H1 (cell line): ENCODE data around the gene ITSN1. TPM values are rescaled to one million over a fixed set of nuclear protein-coding genes. Genes with fewer than 3 reads are reported as not detected.
A peak's percentile ranks its signal among the peaks of the same experiment; 100 is the strongest.

ENCODE experiments used
- CTCF ChIA-PET: fragments of 300-600 bp; sonication (Branson Sonifier 250); formaldehyde crosslinking; loops from one replicate; lab custom pipeline; 2021; ENCODE audit not compliant: partially characterized antibody; lab: Charles Lee
- POLR2A ChIA-PET: fragments of 300-600 bp; sonication (Branson Sonifier 250); formaldehyde crosslinking; loops from one replicate; lab custom pipeline; 2021; ENCODE audit warnings: inconsistent platforms; ENCODE audit not compliant: partially characterized antibody; lab: Charles Lee
- DNase-seq, 2 experiments: peaks; one replicate each; pipeline versions ENCODE4 v3.0.0 to v3.0.0-alpha.2; 2010 to 2022; ENCODE audit warnings: low spot score in 2 of 2, low read depth in 1 of 2, mixed read lengths in 1 of 2
- FAIRE-seq: peaks from 2 replicates; lab custom pipeline; 2011; peaks lifted over from hg19 to GRCh38; lab: Jason Lieb, UNC
- H2AFZ ChIP-seq: 2 replicates; pipeline ENCODE4 v1.8.1; 2012; ENCODE audit warnings: low read length, inconsistent platforms
- H2AK5ac ChIP-seq: 2 replicates; pipeline ENCODE4 v1.6.1; 2013; ENCODE audit warnings: low read depth, low read length
- H2BK120ac ChIP-seq: replicated peaks from 2 replicates; pipeline ENCODE3; 2013; ENCODE audit warnings: low read depth, low read length, inconsistent platforms
- H2BK12ac ChIP-seq: 2 replicates; pipeline ENCODE4 v1.6.1; 2013; ENCODE audit warnings: low read depth, low read length
- H2BK15ac ChIP-seq: 2 replicates; pipeline ENCODE4 v1.6.1; 2013; ENCODE audit warnings: low read length
- H2BK20ac ChIP-seq: 2 replicates; pipeline ENCODE4 v1.6.1; 2013; ENCODE audit warnings: low read length
- H2BK5ac ChIP-seq: 2 replicates; pipeline ENCODE4 v1.6.1; 2013; ENCODE audit warnings: low read depth, low read length
- H3K14ac ChIP-seq: 2 replicates; pipeline ENCODE4 v1.6.1; 2013; ENCODE audit warnings: inconsistent platforms; ENCODE audit not compliant: insufficient read length
- H3K18ac ChIP-seq: 2 replicates; pipeline ENCODE4 v1.6.1; 2013; ENCODE audit warnings: low read length; ENCODE audit errors: extremely low read depth
- H3K23ac ChIP-seq: 2 replicates; pipeline ENCODE4 v1.6.1; 2013; ENCODE audit warnings: inconsistent platforms; ENCODE audit not compliant: insufficient read length
- H3K23me2 ChIP-seq: 2 replicates; pipeline ENCODE4 v1.6.1; 2013; ENCODE audit warnings: low read depth, low read length
- H3K27ac ChIP-seq: 2 replicates; pipeline ENCODE4 v1.6.1; 2011; ENCODE audit warnings: low read depth, low read length, inconsistent platforms
- H3K27me3 ChIP-seq, 4 experiments: replicated peaks in 1 of 4; 1 replicate in 1 of 4; 2 replicates in 3 of 4; pipeline versions ENCODE4 v1.6.1 to v1.8.1; 2011 to 2013; ENCODE audit warnings: low read length in 3 of 4, mild to moderate bottlenecking in 3 of 4, inconsistent platforms in 2 of 4, mixed read lengths in 2 of 4, moderate library complexity in 1 of 4; ENCODE audit not compliant: control insufficient read depth in 3 of 4, insufficient read depth in 3 of 4; ENCODE audit errors: extremely low read depth in 1 of 4
- H3K36me3 ChIP-seq, 4 experiments: 2 replicates each; pipeline versions ENCODE4 v1.6.1 to v1.8.1; 2011 to 2013; ENCODE audit warnings: mild to moderate bottlenecking in 4 of 4, low read length in 3 of 4, moderate library complexity in 2 of 4, control low read depth in 1 of 4, inconsistent platforms in 1 of 4; ENCODE audit not compliant: insufficient read depth in 4 of 4, control insufficient read depth in 2 of 4
- H3K4ac ChIP-seq: replicated peaks from 2 replicates; pipeline ENCODE3; 2013; ENCODE audit warnings: low read length, low read depth, mixed read lengths, inconsistent platforms; ENCODE audit not compliant: insufficient read length
- H3K4me1 ChIP-seq, 4 experiments: replicated peaks in 1 of 4; 1 replicate in 1 of 4; 2 replicates in 3 of 4; pipeline versions ENCODE4 v1.6.1 to v1.8.1; 2011 to 2013; ENCODE audit warnings: low read length in 3 of 4, inconsistent platforms in 2 of 4, mixed read lengths in 1 of 4; ENCODE audit not compliant: insufficient read depth in 4 of 4, control insufficient read depth in 3 of 4
- H3K4me2 ChIP-seq, 2 experiments: 2 replicates each; pipeline versions ENCODE4 v1.6.1 to v1.8.1; 2011 to 2013; ENCODE audit warnings: low read depth in 2 of 2, low read length in 2 of 2, control low read depth in 1 of 2, inconsistent platforms in 1 of 2, mild to moderate bottlenecking in 1 of 2; ENCODE audit not compliant: insufficient read depth in 1 of 2
- H3K4me3 ChIP-seq, 4 experiments: fragments of 200-600, 300-600 bp in 1 of 4; sonication (generic), shearing (Covaris generic), sonication (Bioruptor Twin) in 1 of 4; 2 replicates each; pipeline versions ENCODE4 v1.5.1 to v1.8.1; 2011 to 2016; ENCODE audit warnings: low read length in 4 of 4, low read depth in 3 of 4, control low read depth in 2 of 4, inconsistent platforms in 2 of 4, mild to moderate bottlenecking in 2 of 4, mixed read lengths in 1 of 4, moderate library complexity in 1 of 4; ENCODE audit not compliant: insufficient read depth in 2 of 4; ENCODE audit errors: extremely low read depth in 1 of 4
- H3K56ac ChIP-seq: replicated peaks from 2 replicates; pipeline ENCODE3; 2013; ENCODE audit warnings: low read depth, mild to moderate bottlenecking, mixed read lengths, low read length, inconsistent platforms; ENCODE audit not compliant: insufficient read length
- H3K79me1 ChIP-seq: 2 replicates; pipeline ENCODE4 v1.6.1; 2013; ENCODE audit warnings: low read depth, low read length, control low read depth
- H3K79me2 ChIP-seq, 2 experiments: 2 replicates each; pipeline versions ENCODE4 v1.6.1 to v1.8.1; 2012 to 2013; ENCODE audit warnings: low read length in 2 of 2, mild to moderate bottlenecking in 2 of 2, inconsistent platforms in 1 of 2; ENCODE audit not compliant: insufficient read depth in 2 of 2, control insufficient read depth in 1 of 2
- H3K9ac ChIP-seq, 4 experiments: replicated peaks in 1 of 4; 1 replicate in 1 of 4; 2 replicates in 3 of 4; pipeline versions ENCODE4 v1.6.1 to v1.8.1; 2011 to 2013; ENCODE audit warnings: low read depth in 3 of 4, low read length in 3 of 4, control low read depth in 2 of 4, mild to moderate bottlenecking in 2 of 4, moderate library complexity in 2 of 4, inconsistent platforms in 1 of 4; ENCODE audit errors: extremely low read depth in 1 of 4
- H3K9me3 ChIP-seq, 2 experiments: 2 replicates each; pipeline versions ENCODE4 v1.6.1 to v1.8.1; 2012 to 2013; ENCODE audit warnings: mild to moderate bottlenecking in 2 of 2, moderate library complexity in 2 of 2, control low read depth in 1 of 2, inconsistent platforms in 1 of 2, low read depth in 1 of 2, low read length in 1 of 2, mixed read lengths in 1 of 2; ENCODE audit not compliant: insufficient read depth in 2 of 2
- H4K20me1 ChIP-seq, 2 experiments: replicated peaks in 1 of 2; 2 replicates each; pipeline versions ENCODE3 to v1.8.1; 2011 to 2013; ENCODE audit warnings: inconsistent platforms in 2 of 2, low read length in 2 of 2, mild to moderate bottlenecking in 1 of 2; ENCODE audit not compliant: insufficient read depth in 2 of 2, control insufficient read depth in 1 of 2
- H4K5ac ChIP-seq: 2 replicates; pipeline ENCODE4 v1.6.1; 2013; ENCODE audit warnings: low read length, low read depth, mixed read lengths, inconsistent platforms; ENCODE audit not compliant: insufficient read length
- H4K8ac ChIP-seq: 2 replicates; pipeline ENCODE4 v1.8.0; 2013; ENCODE audit warnings: mild to moderate bottlenecking, moderate library complexity, low read length, inconsistent platforms; ENCODE audit not compliant: insufficient read depth; ENCODE audit errors: extremely low read depth
- H4K91ac ChIP-seq: replicated peaks from 2 replicates; pipeline ENCODE3; 2013; ENCODE audit warnings: low read length, mixed read lengths, inconsistent platforms; ENCODE audit not compliant: insufficient read length
- GABPA ChIP-seq: IDR thresholded peaks from 2 replicates; pipeline ENCODE4 v1.6.1; 2011; ENCODE audit warnings: mild to moderate bottlenecking, low read length, moderate library complexity, borderline replicate concordance; ENCODE audit not compliant: insufficient read depth
- SP1 ChIP-seq: IDR thresholded peaks from 2 replicates; pipeline ENCODE4 v1.6.1; 2011; ENCODE audit warnings: low read depth, low read length
- YY1 ChIP-seq: IDR thresholded peaks from 2 replicates; pipeline ENCODE4 v1.6.1; 2011; ENCODE audit warnings: low read depth, mild to moderate bottlenecking, low read length
- WGBS, 2 experiments: shearing (Covaris generic) in 1 of 2; methylation state at CpG; one replicate each; pipeline versions ENCODE4 v1.1.6 to v1.1.7; 2013 to 2015; ENCODE audit warnings: low lambda C conversion rate in 2 of 2, mixed read lengths in 2 of 2, inconsistent platforms in 1 of 2, low coverage in 1 of 2, missing lambda C conversion rate in 1 of 2; ENCODE audit not compliant: insufficient replicate concordance in 2 of 2, insufficient coverage in 1 of 2, insufficient read length in 1 of 2; ENCODE audit errors: extremely low coverage in 1 of 2, missing lambda C conversion rate in 1 of 2; 5-methylcytosine and 5-hydroxymethylcytosine counted together
- polyA plus RNA-seq, 7 experiments: library from polyadenylated mRNA; depleted of rRNA in 3 of 7; stranded (reverse) in 5 of 7; unstranded in 2 of 7; fragments of >200 nt in 5 of 7; fragments of 200-250 nt in 2 of 7; gene quantifications; 1 replicate in 5 of 7; 2 replicates in 1 of 7; 4 replicates in 1 of 7; pipeline versions ENCODE4 v1.2.1 to v1.2.3, GENCODE V29; 2011 to 2013; ENCODE audit warnings: missing spikeins in 2 of 7, mixed read lengths in 2 of 7
- total RNA-seq: library from RNA; stranded (reverse); fragmentation: NEBNext Ultra II Directional; extraction: Animal tissue kit (Norgen Biotek cat#: 25700); gene quantifications from 2 replicates; pipeline ENCODE4 v1.2.1, GENCODE V29; 2021

The ITSN1 gene
- total and polyA plus RNA-seq, 2 of the 8 experiments (the other 6 are each of a cell fraction or from before 2014, with no cell fraction given) = 60.8 to 78.1 TPM

- ChIA-PET CTCF (interaction anchor here (2.7 kb wide), 1 partner anchor 12 kb away, joined by 8 read pairs; no protein-coding TSS in a partner anchor), POLR2A (no interaction called here)
- Histone ChIP-seq H2BK5ac (no peak overlapping the region), H3K4ac (no peak overlapping the region), H4K8ac (no peak overlapping the region), H3K18ac (no peak overlapping the region), H4K91ac (no peak overlapping the region), H3K56ac (no peak overlapping the region), H3K9me3 (no peaks in the 10 kb centered on the region), H2BK120ac (no peak overlapping the region), H3K23me2 (no peaks in the 10 kb centered on the region), H3K14ac (no peak overlapping the region), H3K4me2 (no peak overlapping the region; a peak in 2 of 4 replicates), H3K79me1 (no peaks in the 10 kb centered on the region), H3K79me2 (no peaks in the 10 kb centered on the region), H3K36me3 (no peaks in the 10 kb centered on the region; a peak in 1 of 8 replicates), H3K27ac (no peak overlapping the region), H2BK20ac (no peak overlapping the region), H2AFZ (no peak overlapping the region), H2AK5ac (no peak overlapping the region), H3K9ac (no peak overlapping the region), H2BK15ac (no peak overlapping the region), H3K23ac (no peak overlapping the region), H3K27me3 (no peaks in the 10 kb centered on the region), H3K4me1 (no peaks in the 10 kb centered on the region), H2BK12ac (no peak overlapping the region), H4K20me1 (no peaks in the 10 kb centered on the region), H3K4me3 (no peak overlapping the region), H4K5ac (peak overlapping the region; percentile 6)
- WGBS, 2 experiments = 96% methylated on average over 2 of the region's 2 CpGs; no CpG with 5 or more reads in 1 of the 2 experiments
- no peak for DNase-seq
- TF ChIP-seq GABPA (no peak), SP1 (no peak), YY1 (peak; percentile 91)
- FAIRE-seq = no peak
Measured at GRCh38 chr21:33618407-33618806, 23.9 kb upstream of the ITSN1 start.
